ENCODE measurements around the gene NAPEPLD. TPM values are rescaled to one million over a fixed set of nuclear protein-coding genes. Genes with fewer than 3 reads are reported as not detected.

Gene NAPEPLD
- total and polyA plus RNA-seq, 2 of the 8 experiments (the other 6 are each of a cell fraction or from before 2014, with no cell fraction given), result 4.2 to 9.9 TPM

DNA sequence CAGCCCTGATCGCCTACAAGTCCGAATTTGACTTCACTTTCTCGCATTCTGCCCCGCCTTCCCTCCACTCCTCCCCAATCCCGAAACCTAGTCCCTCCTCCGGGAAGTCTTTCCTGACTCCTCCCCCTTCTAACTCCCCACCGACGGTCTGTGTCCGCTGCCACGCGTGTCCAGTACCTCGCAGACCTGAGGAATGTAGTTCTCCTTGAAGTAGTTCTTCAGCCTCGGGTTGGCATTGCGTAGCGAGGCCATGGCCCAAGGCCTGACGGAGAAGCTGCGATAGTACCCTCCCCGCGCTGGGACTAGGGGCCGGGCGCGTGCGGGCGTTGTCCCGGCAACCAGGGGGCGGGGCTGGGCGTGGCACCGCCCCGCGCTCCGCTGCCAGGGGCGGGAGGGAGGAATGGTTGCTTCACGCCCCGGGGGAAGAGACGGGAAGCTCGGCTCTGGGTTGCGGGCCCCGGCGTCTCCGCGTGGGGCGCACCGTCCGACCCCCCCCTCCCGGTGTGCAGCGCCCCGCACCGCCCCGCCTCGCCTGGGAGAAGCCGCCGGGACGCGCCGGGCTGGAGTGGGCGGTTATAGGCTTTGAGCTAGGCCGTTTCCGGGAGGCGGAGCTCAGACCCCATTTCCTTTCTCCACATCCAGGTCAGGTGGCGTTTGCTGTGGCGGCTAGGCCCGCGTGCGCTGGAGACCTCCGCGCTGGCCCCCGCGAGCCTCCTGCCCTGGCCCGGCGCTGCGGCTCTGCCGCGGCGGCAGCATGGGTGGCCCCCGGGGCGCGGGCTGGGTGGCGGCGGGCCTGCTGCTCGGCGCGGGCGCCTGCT, 74.2 kb downstream of the NAPEPLD start, which contains the start of the genes ARMC10 and FBXL13 (continued):
- TF ChIP-seq BCL11A (IDR thresholded peaks at IDR 0.05; ENCODE audit: low read depth in 2 of 2, low read length in 2 of 2) (no peak), GTF2F1 (IDR thresholded peaks at IDR 0.05; ENCODE audit: borderline replicate concordance, low read depth, low read length) (no peak), EGR1 (IDR thresholded peaks at IDR 0.05; ENCODE audit: borderline replicate concordance, low read depth, low read length) (0 out of 2 replicates have a peak, but pooled peaks have one; percentile 16), HDAC2 (IDR thresholded peaks at IDR 0.05; ENCODE audit: borderline replicate concordance in 1 of 2, low read depth in 2 of 2, low read length in 2 of 2) (peak in 1 of 2 experiments; percentile 98; a peak in 2 of 4 replicates), YY1 (IDR thresholded peaks at IDR 0.05; ENCODE audit: low read depth, low read length) (no peak), ZNF274 (IDR thresholded peaks at IDR 0.05; ENCODE audit: borderline replicate concordance, extremely low read depth, low read length) (no peak), HDAC6 (IDR thresholded peaks at IDR 0.05; ENCODE audit: low read depth, low read length) (no peak), RAD21 (IDR thresholded peaks at IDR 0.05 in 1 of 2, conservative IDR thresholded peaks at IDR 0.05 in 1 of 2; ENCODE audit: low read depth in 2 of 2, low read length in 2 of 2) (no peak), SP1 (IDR thresholded peaks at IDR 0.05; ENCODE audit: low read depth, low read length) (peak; percentile 34; the same call in 1 of the 2 replicates), JUND (IDR thresholded peaks at IDR 0.05; ENCODE audit: low read length) (0 out of 2 replicates have a peak, but pooled peaks have one; percentile 4), BACH1 (IDR thresholded peaks at IDR 0.05; ENCODE audit: low read length) (peak; percentile 86), ASH2L (IDR thresholded peaks at IDR 0.05; ENCODE audit: low read length) (peak; percentile 88), SP2 (IDR thresholded peaks at IDR 0.05; ENCODE audit: low read length) (no peak), SP4 (IDR thresholded peaks at IDR 0.05; ENCODE audit: low read length) (peak; percentile 80; the same call in 1 of the 2 replicates)
- TF ChIP-seq, protein P1, sequence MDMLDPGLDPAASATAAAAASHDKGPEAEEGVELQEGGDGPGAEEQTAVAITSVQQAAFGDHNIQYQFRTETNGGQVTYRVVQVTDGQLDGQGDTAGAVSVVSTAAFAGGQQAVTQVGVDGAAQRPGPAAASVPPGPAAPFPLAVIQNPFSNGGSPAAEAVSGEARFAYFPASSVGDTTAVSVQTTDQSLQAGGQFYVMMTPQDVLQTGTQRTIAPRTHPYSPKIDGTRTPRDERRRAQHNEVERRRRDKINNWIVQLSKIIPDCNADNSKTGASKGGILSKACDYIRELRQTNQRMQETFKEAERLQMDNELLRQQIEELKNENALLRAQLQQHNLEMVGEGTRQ (IDR thresholded peaks at IDR 0.05; ENCODE audit: low read length), result peak; percentile 60
- TF ChIP-seq, protein P2, sequence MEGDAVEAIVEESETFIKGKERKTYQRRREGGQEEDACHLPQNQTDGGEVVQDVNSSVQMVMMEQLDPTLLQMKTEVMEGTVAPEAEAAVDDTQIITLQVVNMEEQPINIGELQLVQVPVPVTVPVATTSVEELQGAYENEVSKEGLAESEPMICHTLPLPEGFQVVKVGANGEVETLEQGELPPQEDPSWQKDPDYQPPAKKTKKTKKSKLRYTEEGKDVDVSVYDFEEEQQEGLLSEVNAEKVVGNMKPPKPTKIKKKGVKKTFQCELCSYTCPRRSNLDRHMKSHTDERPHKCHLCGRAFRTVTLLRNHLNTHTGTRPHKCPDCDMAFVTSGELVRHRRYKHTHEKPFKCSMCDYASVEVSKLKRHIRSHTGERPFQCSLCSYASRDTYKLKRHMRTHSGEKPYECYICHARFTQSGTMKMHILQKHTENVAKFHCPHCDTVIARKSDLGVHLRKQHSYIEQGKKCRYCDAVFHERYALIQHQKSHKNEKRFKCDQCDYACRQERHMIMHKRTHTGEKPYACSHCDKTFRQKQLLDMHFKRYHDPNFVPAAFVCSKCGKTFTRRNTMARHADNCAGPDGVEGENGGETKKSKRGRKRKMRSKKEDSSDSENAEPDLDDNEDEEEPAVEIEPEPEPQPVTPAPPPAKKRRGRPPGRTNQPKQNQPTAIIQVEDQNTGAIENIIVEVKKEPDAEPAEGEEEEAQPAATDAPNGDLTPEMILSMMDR (IDR thresholded peaks at IDR 0.05; ENCODE audit: control extremely low read depth in 1 of 3, insufficient read depth in 1 of 3, low read depth in 1 of 3, low read length in 3 of 3), result 0 out of 4 replicates have a peak, but pooled peaks of 1 of the 3 experiments have one; percentile 14
- TF ChIP-seq, protein P3, sequence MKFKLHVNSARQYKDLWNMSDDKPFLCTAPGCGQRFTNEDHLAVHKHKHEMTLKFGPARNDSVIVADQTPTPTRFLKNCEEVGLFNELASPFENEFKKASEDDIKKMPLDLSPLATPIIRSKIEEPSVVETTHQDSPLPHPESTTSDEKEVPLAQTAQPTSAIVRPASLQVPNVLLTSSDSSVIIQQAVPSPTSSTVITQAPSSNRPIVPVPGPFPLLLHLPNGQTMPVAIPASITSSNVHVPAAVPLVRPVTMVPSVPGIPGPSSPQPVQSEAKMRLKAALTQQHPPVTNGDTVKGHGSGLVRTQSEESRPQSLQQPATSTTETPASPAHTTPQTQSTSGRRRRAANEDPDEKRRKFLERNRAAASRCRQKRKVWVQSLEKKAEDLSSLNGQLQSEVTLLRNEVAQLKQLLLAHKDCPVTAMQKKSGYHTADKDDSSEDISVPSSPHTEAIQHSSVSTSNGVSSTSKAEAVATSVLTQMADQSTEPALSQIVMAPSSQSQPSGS (IDR thresholded peaks at IDR 0.05; ENCODE audit: low read length), result no peak
- TF ChIP-seq, protein P4, sequence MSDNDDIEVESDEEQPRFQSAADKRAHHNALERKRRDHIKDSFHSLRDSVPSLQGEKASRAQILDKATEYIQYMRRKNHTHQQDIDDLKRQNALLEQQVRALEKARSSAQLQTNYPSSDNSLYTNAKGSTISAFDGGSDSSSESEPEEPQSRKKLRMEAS (IDR thresholded peaks at IDR 0.05), result no peak

Data from H1 (cell line).